ENCODE measurements around the gene APRT.

DNA sequence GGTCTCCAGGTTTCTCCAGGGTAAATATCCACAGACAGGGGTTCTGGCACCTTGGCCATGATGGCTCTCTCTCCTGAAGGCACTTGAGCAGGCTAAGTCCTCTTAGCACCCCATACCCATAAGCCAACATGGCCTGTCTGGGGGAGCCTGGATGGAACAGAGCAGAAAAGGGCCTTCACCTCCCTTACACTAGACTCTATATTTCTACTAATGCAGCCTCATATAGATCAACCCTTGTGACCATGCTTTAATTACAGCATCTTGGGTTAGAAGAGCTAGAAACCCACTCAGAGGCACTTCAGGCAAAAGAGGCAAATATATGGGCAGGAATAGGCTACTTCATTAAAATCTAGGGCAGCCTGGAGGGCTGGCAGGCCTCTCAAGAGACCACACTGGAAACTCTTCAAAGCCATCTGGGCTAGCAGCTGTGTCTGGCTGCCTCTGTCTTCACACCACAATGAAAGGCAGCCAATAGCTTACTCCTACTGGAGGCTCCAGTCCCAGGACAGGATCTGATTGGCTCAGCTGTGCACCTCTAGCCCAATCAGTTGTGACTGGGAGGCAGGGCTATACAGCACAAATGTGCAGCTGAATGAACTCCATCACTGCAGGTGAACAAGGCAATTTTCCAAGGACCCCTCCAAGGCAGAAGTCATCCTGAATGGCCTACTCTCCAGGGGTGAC lies 12.8 kb downstream of the APRT start:
- TF ChIP-seq, protein P1, sequence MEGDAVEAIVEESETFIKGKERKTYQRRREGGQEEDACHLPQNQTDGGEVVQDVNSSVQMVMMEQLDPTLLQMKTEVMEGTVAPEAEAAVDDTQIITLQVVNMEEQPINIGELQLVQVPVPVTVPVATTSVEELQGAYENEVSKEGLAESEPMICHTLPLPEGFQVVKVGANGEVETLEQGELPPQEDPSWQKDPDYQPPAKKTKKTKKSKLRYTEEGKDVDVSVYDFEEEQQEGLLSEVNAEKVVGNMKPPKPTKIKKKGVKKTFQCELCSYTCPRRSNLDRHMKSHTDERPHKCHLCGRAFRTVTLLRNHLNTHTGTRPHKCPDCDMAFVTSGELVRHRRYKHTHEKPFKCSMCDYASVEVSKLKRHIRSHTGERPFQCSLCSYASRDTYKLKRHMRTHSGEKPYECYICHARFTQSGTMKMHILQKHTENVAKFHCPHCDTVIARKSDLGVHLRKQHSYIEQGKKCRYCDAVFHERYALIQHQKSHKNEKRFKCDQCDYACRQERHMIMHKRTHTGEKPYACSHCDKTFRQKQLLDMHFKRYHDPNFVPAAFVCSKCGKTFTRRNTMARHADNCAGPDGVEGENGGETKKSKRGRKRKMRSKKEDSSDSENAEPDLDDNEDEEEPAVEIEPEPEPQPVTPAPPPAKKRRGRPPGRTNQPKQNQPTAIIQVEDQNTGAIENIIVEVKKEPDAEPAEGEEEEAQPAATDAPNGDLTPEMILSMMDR (IDR thresholded peaks at IDR 0.05) = no peak
- TF ChIP-seq POLR2A (IDR thresholded peaks at IDR 0.05) = no peak
